IMR-90 (cell line): ENCODE measurements around the gene ACLY. TPM values are rescaled to one million over a fixed set of nuclear protein-coding genes. Genes with fewer than 3 reads are reported as not detected.

ENCODE experiments used
- ATAC-seq: fragments of 200-7000 bp; cut with Tn5 transposase; 2 replicates; pipeline ENCODE4 v1.9.1; 2020; ENCODE audit warnings: low read depth, mild to moderate bottlenecking, moderate library complexity
- BruUV-seq: library from RNA; stranded (reverse); fragments of 400-500 nt; replicated peaks from 2 replicates; lab custom pipeline; 2021; lab: Mats Ljungman, UMichigan
- CTCF ChIA-PET: fragments of 300-600 bp; formaldehyde crosslinking; extraction: SDS; loops from one replicate; lab custom pipeline; 2021; ENCODE audit warnings: antibody characterized with exemption; lab: Yijun Ruan, JAX
- POLR2A ChIA-PET: fragments of 300-600 bp; sonication (Branson Sonifier 250); formaldehyde crosslinking; loops from one replicate; lab custom pipeline; 2022; ENCODE audit warnings: antibody characterized with exemption; ENCODE audit not compliant: unreplicated experiment; lab: Charles Lee
- DNase-seq: peaks from one replicate; pipeline ENCODE4 v3.0.0; 2013
- H2AFZ ChIP-seq: replicated peaks from 2 replicates; pipeline ENCODE3; 2013; ENCODE audit warnings: low read length, mild to moderate bottlenecking; ENCODE audit not compliant: poor library complexity
- H2AK5ac ChIP-seq: 2 replicates; pipeline ENCODE4 v1.6.1; 2013; ENCODE audit warnings: low read depth, low read length, inconsistent platforms
- H2AK9ac ChIP-seq: replicated peaks from 2 replicates; pipeline ENCODE3; 2013; ENCODE audit warnings: mild to moderate bottlenecking, low read depth, low read length, moderate library complexity; ENCODE audit not compliant: poor library complexity
- H2BK120ac ChIP-seq: 2 replicates; pipeline ENCODE4 v1.6.1; 2013; ENCODE audit warnings: low read depth, low read length, inconsistent platforms
- H2BK15ac ChIP-seq: 3 replicates; pipeline ENCODE4 v1.6.1; 2013; ENCODE audit warnings: low read depth, low read length, inconsistent platforms
- H2BK20ac ChIP-seq: 2 replicates; pipeline ENCODE4 v1.6.1; 2013; ENCODE audit warnings: low read depth, mild to moderate bottlenecking, inconsistent platforms, low read length, moderate library complexity
- H2BK5ac ChIP-seq: 2 replicates; pipeline ENCODE4 v1.6.1; 2013; ENCODE audit warnings: mild to moderate bottlenecking, low read depth, low read length, inconsistent platforms; ENCODE audit not compliant: poor library complexity, severe bottlenecking
- H3K14ac ChIP-seq: replicated peaks from 2 replicates; pipeline ENCODE4 v1.6.1; 2013; ENCODE audit warnings: low read depth, low read length, inconsistent platforms
- H3K18ac ChIP-seq: 2 replicates; pipeline ENCODE4 v1.6.1; 2013; ENCODE audit warnings: low read depth, low read length, control low read depth
- H3K23ac ChIP-seq: 2 replicates; pipeline ENCODE4 v1.6.1; 2013; ENCODE audit warnings: low read depth, low read length, inconsistent platforms
- H3K27ac ChIP-seq: 2 replicates; pipeline ENCODE4 v1.5.1; 2013; ENCODE audit warnings: mild to moderate bottlenecking, control low read depth, low read length; ENCODE audit not compliant: insufficient read depth
- H3K27me3 ChIP-seq: 2 replicates; pipeline ENCODE4 v1.6.1; 2013; ENCODE audit warnings: low read length; ENCODE audit not compliant: control insufficient read depth, insufficient read depth
- H3K36me3 ChIP-seq: 2 replicates; pipeline ENCODE4 v1.6.1; 2013; ENCODE audit warnings: low read length, mixed read lengths; ENCODE audit not compliant: control insufficient read depth, insufficient read depth
- H3K4ac ChIP-seq: 2 replicates; pipeline ENCODE4 v1.6.1; 2013; ENCODE audit warnings: low read depth, low read length, inconsistent platforms
- H3K4me1 ChIP-seq: 2 replicates; pipeline ENCODE4 v1.6.1; 2013; ENCODE audit warnings: low read length, mixed read lengths; ENCODE audit not compliant: control insufficient read depth, insufficient read depth
- H3K4me2 ChIP-seq: 2 replicates; pipeline ENCODE4 v1.6.1; 2013; ENCODE audit warnings: low read depth, mild to moderate bottlenecking, control low read depth, low read length, moderate library complexity
- H3K4me3 ChIP-seq: 2 replicates; pipeline ENCODE4 v1.5.1; 2013; ENCODE audit warnings: low read depth, mild to moderate bottlenecking, control low read depth, low read length, moderate library complexity; ENCODE audit not compliant: insufficient read depth
- H3K56ac ChIP-seq: 2 replicates; pipeline ENCODE4 v1.6.1; 2013; ENCODE audit warnings: low read length, inconsistent platforms; ENCODE audit not compliant: insufficient read depth; ENCODE audit errors: extremely low read depth
- H3K79me1 ChIP-seq, 2 experiments: 2 replicates each; pipeline ENCODE4 v1.6.1; 2013; ENCODE audit warnings: low read length in 2 of 2, inconsistent platforms in 1 of 2, low read depth in 1 of 2
- H3K9ac ChIP-seq: 2 replicates; pipeline ENCODE4 v1.6.1; 2013; ENCODE audit warnings: low read depth, low read length, control low read depth
- H3K9me1 ChIP-seq: 2 replicates; pipeline ENCODE4 v1.6.1; 2013; ENCODE audit warnings: low read length, inconsistent platforms; ENCODE audit not compliant: insufficient read depth
- H3K9me3 ChIP-seq: 2 replicates; pipeline ENCODE4 v1.6.1; 2013; ENCODE audit warnings: low read length; ENCODE audit not compliant: control insufficient read depth, insufficient read depth
- H4K20me1 ChIP-seq: 2 replicates; pipeline ENCODE4 v1.6.1; 2013; ENCODE audit warnings: low read length, inconsistent platforms; ENCODE audit not compliant: insufficient read depth
- H4K5ac ChIP-seq: 2 replicates; pipeline ENCODE4 v1.6.1; 2013; ENCODE audit warnings: mild to moderate bottlenecking, low read depth, low read length, control low read depth
- H4K8ac ChIP-seq, 2 experiments: 2 replicates each; pipeline ENCODE4 v1.6.1; 2013; ENCODE audit warnings: low read depth in 2 of 2, low read length in 2 of 2, control low read depth in 1 of 2, inconsistent platforms in 1 of 2
- H4K91ac ChIP-seq: 2 replicates; pipeline ENCODE4 v1.6.1; 2013; ENCODE audit warnings: low read depth, low read length, inconsistent platforms; ENCODE audit not compliant: insufficient read depth
- CHD1 ChIP-seq: IDR thresholded peaks from 2 replicates; pipeline ENCODE4 v1.6.1; 2012; ENCODE audit warnings: low read depth, low read length, improper control_type of control experiment
- MXI1 ChIP-seq: IDR thresholded peaks from 2 replicates; pipeline ENCODE4 v1.6.1; 2012; ENCODE audit warnings: low read depth, mild to moderate bottlenecking, low read length, moderate library complexity, borderline replicate concordance
- RAD21 ChIP-seq: IDR thresholded peaks from 2 replicates; pipeline ENCODE4 v1.6.1; 2012; ENCODE audit warnings: low read length, improper control_type of control experiment
- RCOR1 ChIP-seq: IDR thresholded peaks from 2 replicates; pipeline ENCODE4 v1.6.1; 2012; ENCODE audit warnings: mild to moderate bottlenecking, low read length, improper control_type of control experiment; ENCODE audit not compliant: insufficient replicate concordance
- RFX5 ChIP-seq: IDR thresholded peaks from 2 replicates; pipeline ENCODE4 v1.8.0; 2012; ENCODE audit warnings: low read depth, mild to moderate bottlenecking, low read length, moderate library complexity
- WGBS, 2 experiments: methylation state at CpG; one replicate each; pipeline versions ENCODE4 v1.1.5 to v1.1.7; 2013; ENCODE audit warnings: missing lambda C conversion rate in 2 of 2; ENCODE audit not compliant: insufficient read length in 1 of 2; ENCODE audit errors: extremely low coverage in 2 of 2; 5-methylcytosine and 5-hydroxymethylcytosine counted together
- dilution Hi-C: fragments of 300-500 bp; cut with HindIII; formaldehyde crosslinking; loops from one replicate; pipeline ENCODE4 v1.14.3; 2018; ENCODE audit warnings: low sequenced_read_pairs; ENCODE audit not compliant: unreplicated experiment
- in situ Hi-C: fragments of 300-500 bp; cut with MboI; formaldehyde crosslinking; loops from 3 replicates; pipeline ENCODE4 v1.14.3; 2019; ENCODE audit warnings: low sequenced_read_pairs, inconsistent platforms, mixed read lengths
- intact Hi-C: fragments of 100-400 bp; cut with micrococcal nuclease; formaldehyde crosslinking; loops from 2 replicates; pipeline ENCODE4 v1.10.0; 2022
- polyA plus RNA-seq, 3 experiments: library from polyadenylated mRNA; depleted of rRNA; stranded (reverse); fragments of >200 nt; gene quantifications; 2 replicates each; pipeline ENCODE4 v1.2.3, GENCODE V29; 2012; ENCODE audit warnings: low replicate concordance in 1 of 3
- total RNA-seq: library from RNA; depleted of rRNA; stranded (reverse); fragments of >200 nt; gene quantifications from 2 replicates; pipeline ENCODE4 v1.2.3, GENCODE V29; 2012
- TF ChIP-seq, protein P1 (sequence below): fragments of 150-350 bp; IDR thresholded peaks from 2 replicates; pipeline ENCODE4 v1.6.1; 2017; ENCODE audit warnings: mild to moderate bottlenecking, antibody characterized with exemption, low read length, low read depth

Gene ACLY
- total and polyA plus RNA-seq, 2 of the 4 experiments (the other 2 are of a cell fraction): 167 to 230 TPM

DNA sequence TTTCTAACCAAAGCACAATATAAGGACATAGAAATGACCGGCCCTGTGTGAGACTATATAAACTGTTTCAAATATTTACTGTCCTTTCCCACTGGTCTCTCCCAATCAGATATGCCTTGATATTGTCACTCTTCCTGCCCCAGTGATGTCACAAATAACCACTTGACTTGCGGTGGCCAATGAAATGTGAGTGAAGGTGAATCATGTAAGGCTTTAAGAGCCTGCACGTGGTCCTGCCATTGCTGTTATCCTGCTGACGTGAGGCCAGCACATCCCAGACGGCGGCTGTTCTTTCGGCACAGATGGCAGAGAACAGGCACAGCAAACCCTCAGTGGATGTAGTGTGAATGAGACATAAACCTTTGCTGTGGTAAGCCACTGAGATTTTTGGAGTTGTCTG lies 48.1 kb downstream of the ACLY start:
- H4K8ac ChIP-seq: no peak overlapping the region
- no peak overlapping the region for H4K91ac ChIP-seq
- no peak overlapping the region for H2BK5ac ChIP-seq
- no peaks in the 10 kb centered on the region for H3K4me1 ChIP-seq
- H2BK20ac ChIP-seq: no peak overlapping the region
- ATAC-seq (no peak), DNase-seq (no peak)
- ChIA-PET CTCF (no interaction called here), POLR2A (interaction anchor here (0.7 kb wide), 1 partner anchor 10 kb away, joined by 3 read pairs; no protein-coding TSS in a partner anchor)
- intact Hi-C loops (no loop called here), dilution Hi-C loops (no loop called here), in situ Hi-C loops (no loop called here)
- no peak overlapping the region for H2AFZ ChIP-seq
- H3K18ac ChIP-seq: no peak overlapping the region
- H3K27me3 ChIP-seq: no peaks in the 10 kb centered on the region
- no peak overlapping the region for H3K4me3 ChIP-seq
- no peak overlapping the region for H3K23ac ChIP-seq
- H3K14ac ChIP-seq: no peak overlapping the region
- H3K4me2 ChIP-seq: no peak overlapping the region
- H4K5ac ChIP-seq: no peak overlapping the region
- H3K79me1 ChIP-seq: peaks cover 7 to 29% of the 10 kb centered on the region in 2 experiments
- H3K56ac ChIP-seq: no peak overlapping the region
- 80% methylated on average over 1 of the region's 7 CpGs; no CpG with 5 or more reads in 1 of the 2 experiments for WGBS, 2 experiments
- H3K4ac ChIP-seq: no peak overlapping the region
- TF ChIP-seq RCOR1 (no peak), RFX5 (no peak), CHD1 (no peak), RAD21 (no peak), MXI1 (no peak)
- TF ChIP-seq, protein P1, sequence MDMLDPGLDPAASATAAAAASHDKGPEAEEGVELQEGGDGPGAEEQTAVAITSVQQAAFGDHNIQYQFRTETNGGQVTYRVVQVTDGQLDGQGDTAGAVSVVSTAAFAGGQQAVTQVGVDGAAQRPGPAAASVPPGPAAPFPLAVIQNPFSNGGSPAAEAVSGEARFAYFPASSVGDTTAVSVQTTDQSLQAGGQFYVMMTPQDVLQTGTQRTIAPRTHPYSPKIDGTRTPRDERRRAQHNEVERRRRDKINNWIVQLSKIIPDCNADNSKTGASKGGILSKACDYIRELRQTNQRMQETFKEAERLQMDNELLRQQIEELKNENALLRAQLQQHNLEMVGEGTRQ: no peak
- H3K9me3 ChIP-seq: no peaks in the 10 kb centered on the region
- no peak overlapping the region for H3K27ac ChIP-seq
- no peak overlapping the region for H3K9ac ChIP-seq
- H4K20me1 ChIP-seq: 0 out of 2 replicates have a peak, but pooled peaks cover 4% of the 10 kb centered on the region
- no peak overlapping the region for H2AK5ac ChIP-seq
- H2BK15ac ChIP-seq: no peak overlapping the region
- no peak overlapping the region for H2BK120ac ChIP-seq
- no TSS peak for BruUV-seq
- H2AK9ac ChIP-seq: no peak overlapping the region
- peaks cover 57% of the 10 kb centered on the region for H3K36me3 ChIP-seq
- H3K9me1 ChIP-seq: 0 out of 2 replicates have a peak, but pooled peaks cover 3% of the 10 kb centered on the region
